Upper lobe of left lung (tissue), 4 donors: ENCODE data around the gene NUDT6.

ENCODE experiments used
- CTCF ChIP-seq, 6 experiments: fragments of 450-650 bp in 4 of 6; fragments of 200-600 bp in 2 of 6; sonication (generic) in 2 of 6; IDR thresholded peaks; one replicate each; pipeline ENCODE4 v1.5.1; 2016 to 2019; ENCODE audit warnings: antibody characterized with exemption in 6 of 6
- POLR2A ChIP-seq, 4 donors: fragments of 450-650 bp; IDR thresholded peaks; one replicate each; pipeline ENCODE4 v1.5.1; 2016 to 2017; ENCODE audit warnings: antibody characterized with exemption in 4 of 4, mild to moderate bottlenecking in 2 of 4

DNA sequence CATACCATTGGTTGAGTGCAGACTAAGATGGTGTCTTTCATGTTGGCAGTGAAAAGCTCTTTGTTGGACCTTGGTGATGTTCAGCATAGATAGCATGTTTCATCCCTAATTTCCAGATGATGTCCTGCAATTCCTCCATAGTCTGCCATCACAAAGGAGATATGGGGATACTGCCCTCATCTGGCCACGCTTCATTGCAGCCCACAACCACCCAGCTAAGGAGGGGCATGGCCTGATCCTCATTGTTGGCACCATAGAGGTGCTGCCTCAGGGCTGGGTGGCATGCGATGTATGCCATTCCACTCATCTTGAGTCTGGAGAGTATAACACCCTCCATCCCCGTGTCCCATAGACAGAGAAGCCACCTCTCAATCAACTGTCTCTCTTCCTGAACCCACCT lies 31.5 kb upstream of the NUDT6 start:
- TF ChIP-seq CTCF (IDR thresholded peaks at IDR 0.05), result no peak
- TF ChIP-seq POLR2A (IDR thresholded peaks at IDR 0.05), result no peak
